Measurements from ENCODE around the gene NKAIN2.
"Not testable (repeated sequence)": the region's sequence is repeated elsewhere in the genome, so short reads cannot be mapped to it uniquely, and the experiment has no call there.

The NKAIN2 gene

DNA sequence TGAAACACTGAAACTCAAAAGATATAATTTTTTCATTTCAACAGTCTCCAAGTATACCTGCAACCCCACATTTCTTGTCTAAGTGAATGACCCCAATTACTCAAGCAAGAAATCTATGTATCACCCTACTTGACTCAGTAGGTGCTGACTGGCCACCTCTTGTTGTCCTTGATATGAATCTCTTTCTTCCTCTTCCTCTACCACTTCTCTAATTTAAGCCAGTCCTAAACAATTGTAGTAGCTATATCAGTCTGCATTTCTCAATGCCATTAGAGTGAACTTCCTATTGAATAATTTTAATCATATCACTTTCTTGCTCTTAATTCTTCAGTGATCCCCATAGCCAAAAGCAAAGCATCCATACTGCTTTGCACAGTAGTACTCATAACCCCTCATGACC, 93.2 kb downstream of the NKAIN2 start:
- no peak for DNase-seq

- DNase-seq: no peak
Observed at GRCh38 chr6:123897965-123898364, 94.3 kb downstream of the NKAIN2 start.

DNA sequence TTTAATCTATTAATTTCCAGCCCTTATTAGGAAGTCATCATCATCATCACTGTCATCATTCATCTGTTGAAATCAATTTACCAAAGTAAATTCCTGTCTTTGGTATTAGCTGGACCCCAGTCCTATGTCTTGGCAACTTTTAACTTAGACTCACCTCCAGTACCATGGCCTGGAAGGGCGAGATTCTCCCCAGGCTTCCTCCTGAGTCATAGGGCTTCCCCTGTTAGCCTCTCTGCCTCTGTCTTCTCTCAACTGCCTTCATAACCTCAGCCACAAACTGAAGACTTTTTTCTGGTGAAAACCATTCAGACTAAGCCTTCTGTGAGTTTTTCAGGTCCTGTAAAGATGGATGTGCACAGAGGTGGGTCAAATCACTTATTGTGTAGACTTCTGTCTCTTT, 95.0 kb downstream of the NKAIN2 start:
- DNase-seq: no peak

DNA sequence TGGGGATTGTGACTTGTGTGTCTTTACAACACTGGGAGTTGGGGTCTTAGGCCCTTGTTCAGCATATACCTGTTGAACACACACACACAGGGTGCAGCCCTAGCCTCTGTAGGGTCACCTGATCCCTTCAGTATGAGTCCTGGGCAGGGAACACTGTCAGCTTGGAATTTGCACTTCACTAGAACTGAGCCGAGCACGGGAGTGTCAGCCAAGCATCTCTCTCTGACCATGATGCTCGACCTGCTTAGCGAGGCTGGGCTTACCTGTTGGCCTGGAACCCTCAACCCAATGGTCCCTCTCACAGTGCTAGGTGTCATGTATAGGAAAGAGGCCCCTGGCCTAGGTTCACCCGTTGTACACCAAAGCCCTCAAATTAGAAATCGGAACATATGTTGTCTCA, 96.1 kb downstream of the NKAIN2 start:
- no peak for DNase-seq

DNA sequence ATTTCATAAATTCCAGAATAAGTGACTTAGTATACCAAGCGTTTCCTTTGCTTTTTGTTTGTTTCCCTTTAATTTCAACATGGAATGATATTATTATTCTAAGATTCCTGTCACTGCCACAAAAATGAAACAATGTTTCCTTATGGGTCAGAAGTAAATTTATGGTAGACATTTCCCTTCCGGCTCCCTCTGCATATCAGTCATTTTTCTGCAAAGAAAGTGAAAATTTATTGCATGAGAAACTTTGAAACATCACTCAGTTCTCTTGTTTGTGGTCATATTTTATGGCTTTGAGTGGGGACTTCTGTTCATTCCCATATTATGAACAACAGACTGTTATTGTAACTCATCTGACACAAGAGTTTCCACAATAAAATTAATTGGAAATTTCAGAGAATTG, 97.8 kb downstream of the NKAIN2 start:
- DNase-seq: no peak

- DNase-seq: no peak
Observed at GRCh38 chr6:123902738-123903313, 99.2 kb downstream of the NKAIN2 start.

DNA sequence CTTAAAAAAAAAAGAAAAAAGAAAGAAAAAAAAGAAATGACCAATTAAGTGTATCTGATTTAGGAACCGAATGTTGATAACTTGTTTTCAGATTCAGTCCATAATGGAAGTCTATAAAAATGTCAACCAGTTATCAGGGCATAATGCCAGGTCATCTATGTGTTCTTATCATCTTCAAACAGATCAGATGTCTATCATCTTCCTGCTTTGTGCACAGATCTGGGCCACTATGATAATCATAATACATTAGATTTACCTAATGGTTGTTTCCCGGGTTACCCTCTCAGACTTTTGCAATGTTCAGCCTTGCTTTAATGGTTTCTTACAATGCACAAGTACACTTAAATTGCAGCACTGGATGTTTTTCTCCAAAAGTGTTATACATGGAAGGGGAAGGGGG, 100.6 kb downstream of the NKAIN2 start:
- no peak for DNase-seq

GRCh38 chr6:123908797-123909196, 105.1 kb downstream of the NKAIN2 start:
- no peak for DNase-seq

GRCh38 chr6:123909989-123910388, 106.3 kb downstream of the NKAIN2 start:
- DNase-seq: no peak

- DNase-seq: no peak
Observed at GRCh38 chr6:123913863-123914262, 110.2 kb downstream of the NKAIN2 start.

DNA sequence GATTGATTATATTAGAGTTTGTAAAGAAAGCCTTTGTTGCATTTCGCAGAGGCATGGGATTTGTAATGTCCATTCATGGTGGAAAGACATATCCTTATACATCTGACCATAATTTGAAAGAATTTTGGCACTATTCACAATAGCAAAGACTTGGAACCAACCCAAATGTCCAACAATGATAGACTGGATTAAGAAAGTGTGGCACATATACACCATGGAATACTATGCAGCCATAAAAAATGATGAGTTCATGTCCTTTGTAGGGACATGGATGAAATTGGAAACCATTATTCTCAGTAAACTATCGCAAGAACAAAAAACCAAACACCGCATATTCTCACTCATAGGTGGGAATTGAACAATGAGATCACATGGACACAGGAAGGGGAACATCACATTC, 119.7 kb downstream of the NKAIN2 start:
- not testable (repeated sequence) for DNase-seq

DNA sequence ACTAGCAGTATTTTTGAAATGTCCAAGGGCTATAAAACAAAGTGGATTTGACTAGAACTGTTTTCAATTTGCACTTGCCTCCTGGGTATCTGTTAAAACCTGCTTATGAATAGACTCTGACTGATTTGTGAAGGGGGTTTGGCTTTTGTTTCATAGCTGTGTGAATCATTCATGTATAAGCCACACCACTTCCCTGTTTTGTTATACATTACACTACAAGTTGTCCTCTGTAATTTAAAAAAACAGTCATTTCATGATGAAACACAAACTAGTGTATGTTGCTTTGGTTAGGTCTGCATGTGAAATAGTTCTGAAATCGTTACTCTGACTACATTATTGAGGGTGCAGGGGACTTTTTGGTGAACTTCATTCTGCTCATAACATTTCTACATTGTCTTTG, 121.7 kb downstream of the NKAIN2 start:
- peak; percentile 49 for DNase-seq

GRCh38 chr6:123925842-123926399, 122.3 kb downstream of the NKAIN2 start:
- DNase-seq: no peak

DNA sequence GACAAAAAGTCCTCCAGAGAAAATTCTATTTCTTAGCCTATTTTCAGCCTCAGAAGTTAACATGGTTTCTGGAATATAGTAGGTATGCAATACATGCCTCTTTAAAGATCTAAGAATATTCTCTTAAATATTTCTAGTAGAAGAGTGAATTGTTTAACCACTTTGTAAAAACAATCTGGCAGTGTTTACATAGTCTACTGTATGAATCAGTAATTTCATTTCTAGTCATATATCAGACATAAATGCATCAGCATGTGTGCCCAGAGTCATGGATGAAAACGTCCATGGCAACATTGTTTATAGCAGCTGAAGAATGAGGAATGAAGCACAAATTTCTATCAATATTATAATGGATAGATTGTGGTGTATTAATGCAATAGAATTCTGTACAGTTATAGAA, 124.9 kb downstream of the NKAIN2 start:
- no peak for DNase-seq

- DNase-seq: no peak
Observed at GRCh38 chr6:123931928-123932327, 128.3 kb downstream of the NKAIN2 start.

GRCh38 chr6:123940551-123940950, 136.9 kb downstream of the NKAIN2 start:
- no peak for DNase-seq

DNA sequence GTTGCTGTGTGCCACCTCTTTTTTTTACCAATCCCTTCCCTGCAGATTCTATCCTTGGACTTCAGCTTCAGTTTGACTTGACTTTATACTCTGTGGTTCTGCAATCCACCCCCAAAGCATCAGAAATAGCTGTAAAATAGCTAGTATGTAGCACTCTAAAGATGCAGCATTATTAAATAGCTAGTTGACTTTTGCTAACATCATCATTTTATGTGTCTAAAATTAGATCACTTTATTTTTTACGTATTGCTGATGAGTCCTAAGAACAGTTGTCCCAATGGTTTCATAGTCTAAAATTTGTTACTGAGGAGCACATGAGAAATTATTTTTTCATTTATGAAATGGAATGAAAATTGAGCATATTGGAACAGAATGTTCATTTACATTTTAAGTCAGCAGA, 138.2 kb downstream of the NKAIN2 start:
- no peak for DNase-seq

DNA sequence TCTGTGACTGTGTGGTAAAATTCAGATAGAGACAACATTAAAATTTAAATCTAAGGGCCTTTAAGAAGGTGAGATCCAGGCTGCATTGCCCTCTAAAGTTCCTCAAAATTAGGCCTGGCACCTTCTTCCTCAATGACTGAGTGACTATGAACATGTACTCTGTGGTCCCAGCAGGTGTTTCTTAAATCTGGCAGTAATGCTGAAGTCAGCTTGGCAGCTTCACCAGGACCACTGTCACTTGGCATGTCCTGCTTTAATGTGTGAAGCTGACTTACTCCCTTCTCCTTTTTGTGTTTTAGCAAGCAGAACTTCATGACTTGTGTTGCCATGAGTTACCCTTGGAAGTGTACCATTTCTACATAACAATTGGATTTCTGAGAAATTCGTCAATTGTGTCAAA, 141.7 kb downstream of the NKAIN2 start:
- DNase-seq: no peak

DNA sequence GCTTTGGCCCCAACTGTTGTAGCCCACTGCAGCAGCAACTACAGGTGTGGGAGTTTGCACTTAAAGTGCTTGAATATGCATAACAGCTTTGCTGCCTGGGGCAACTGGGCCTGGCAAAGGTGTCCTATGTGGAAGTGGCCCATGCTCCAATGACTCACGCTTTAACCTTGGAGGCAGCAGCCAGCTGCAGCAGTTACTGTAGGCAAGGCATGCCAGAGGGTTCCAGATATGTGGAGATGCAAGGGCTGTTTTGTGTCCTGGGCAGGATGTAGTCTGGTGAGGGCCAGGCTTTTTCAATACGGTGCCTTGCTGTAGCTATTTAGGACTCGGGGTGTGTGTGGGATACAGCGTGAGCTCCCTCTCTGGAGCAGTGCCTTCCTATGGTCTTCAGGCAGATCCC, 150.3 kb downstream of the NKAIN2 start:
- no peak for DNase-seq

DNA sequence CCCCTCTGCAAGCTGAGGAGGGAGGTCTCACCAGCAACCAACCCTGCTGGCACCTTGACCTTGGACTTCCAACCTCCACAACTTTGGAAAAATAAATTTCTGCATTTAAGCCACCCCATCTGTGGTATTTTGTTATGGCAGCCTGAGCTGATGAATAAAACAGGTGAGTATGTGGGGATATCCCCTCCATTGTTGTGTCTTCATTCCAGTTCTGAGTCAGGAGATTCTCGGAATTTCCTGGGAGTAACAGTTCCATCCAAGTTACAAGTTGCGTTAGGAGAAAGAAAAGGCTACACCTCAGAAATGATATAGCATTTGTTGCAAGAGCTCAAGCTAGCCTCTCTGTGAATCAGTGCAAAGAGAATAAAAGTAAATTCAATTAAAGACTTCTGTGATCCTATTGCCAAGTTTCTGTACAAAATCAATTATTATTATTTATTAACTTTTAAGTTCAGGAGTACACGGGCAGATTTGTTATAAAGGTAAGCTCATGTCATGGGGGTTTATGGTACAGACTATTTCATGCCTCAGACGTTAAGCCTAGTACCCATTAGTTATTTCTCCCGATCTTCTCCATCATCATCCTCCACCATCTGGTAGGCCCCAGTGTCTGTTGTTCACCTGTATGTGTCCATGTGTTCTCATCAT, 153.0 kb downstream of the NKAIN2 start:
- DNase-seq: no peak

DNA sequence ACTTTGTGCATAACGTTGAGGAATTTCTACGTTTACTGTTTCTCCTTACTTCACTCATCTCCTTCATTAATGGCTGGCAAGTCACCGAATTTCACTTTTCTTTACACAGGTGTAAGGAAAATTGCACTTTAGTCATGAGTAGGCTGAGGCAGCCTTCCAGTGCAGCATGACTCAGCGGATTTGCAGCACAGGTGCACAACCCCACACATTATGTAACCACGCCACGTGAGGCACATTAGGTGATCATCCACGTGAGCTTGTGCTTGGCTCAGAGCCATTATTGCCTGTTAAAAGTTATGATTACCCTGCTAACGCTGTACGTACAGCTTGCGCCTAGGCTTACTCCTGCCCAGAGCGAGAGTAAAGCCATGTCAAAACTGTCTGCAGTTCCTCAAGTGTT, 158.8 kb downstream of the NKAIN2 start:
- no peak for DNase-seq

DNA sequence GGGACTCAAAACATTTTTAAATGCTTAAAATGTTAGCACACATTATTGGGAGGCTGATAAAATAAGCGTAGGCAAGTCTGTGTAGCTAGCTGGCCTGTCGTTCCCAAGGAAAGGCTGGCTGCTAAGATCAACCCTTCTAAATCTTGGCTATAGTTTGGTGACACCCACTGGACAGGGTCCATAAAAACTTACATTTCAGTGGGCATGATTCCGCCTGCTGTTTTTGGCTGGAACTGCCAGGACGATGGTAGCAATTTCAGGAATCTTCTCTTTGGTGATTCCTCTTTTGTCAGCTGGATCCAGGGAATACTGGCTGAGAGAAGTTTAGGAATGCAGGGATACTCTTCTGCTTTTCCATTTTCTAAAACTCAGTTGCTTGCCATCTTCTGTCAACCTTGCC, 162.2 kb downstream of the NKAIN2 start:
- no peak for DNase-seq

DNA sequence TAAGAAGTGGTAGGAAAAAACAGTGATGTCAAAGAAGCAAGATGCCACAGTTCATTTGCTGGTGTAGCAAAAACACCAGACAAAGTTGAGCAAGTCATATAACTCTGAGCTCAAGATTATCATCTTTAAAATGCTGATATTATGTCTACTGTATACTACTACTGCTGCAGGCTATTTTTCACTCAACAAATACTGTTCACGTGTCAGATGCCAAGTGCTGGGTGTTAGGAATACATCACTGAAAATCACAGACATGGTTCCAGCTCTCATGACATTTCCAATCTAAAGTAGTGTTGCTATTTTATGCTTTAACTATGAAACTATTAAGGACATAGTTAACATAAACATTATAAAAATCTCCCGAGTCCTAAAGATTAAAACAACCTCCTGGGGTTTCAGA, 163.0 kb downstream of the NKAIN2 start:
- DNase-seq: no peak

DNA sequence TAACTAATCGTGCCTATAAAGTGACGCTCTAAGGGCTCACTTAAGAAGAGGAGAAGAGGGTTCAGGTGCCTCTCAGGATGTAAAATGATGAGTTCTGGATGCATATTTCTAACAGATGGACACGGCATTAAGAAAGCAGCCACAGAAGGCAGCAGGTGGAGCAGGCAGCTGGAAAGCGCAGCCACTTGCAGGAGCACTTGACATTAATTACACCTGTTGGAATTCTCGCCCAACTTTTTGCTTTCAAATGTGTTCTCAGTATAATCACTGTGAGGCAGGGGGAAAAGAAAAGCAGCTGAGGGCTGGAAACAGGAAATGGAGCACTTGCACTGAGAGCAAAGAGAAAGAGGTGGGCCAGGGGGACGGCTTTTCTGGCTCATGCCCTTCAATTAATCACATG, 164.2 kb downstream of the NKAIN2 start:
- no peak for DNase-seq

Measured in activated CD4-positive, alpha-beta T cell treated with anti-CD3 and anti-CD28 coated beads, Interleukin-2, amount 50 U/mL, for 16 hours (primary cell).